Adipocyte (in vitro differentiated cells): ENCODE measurements around the gene RAPGEF2.
"Not testable (repeated sequence)": the region's sequence is repeated elsewhere in the genome, so short reads cannot be mapped to it uniquely, and the experiment has no call there.

Source experiments
- DNase-seq: peaks from one replicate; pipeline ENCODE4 v3.0.0-alpha.2; 2015; ENCODE audit warnings: low read depth
- H3K27me3 ChIP-seq: replicated peaks from 2 replicates; pipeline ENCODE4 v1.7.0; 2013; ENCODE audit warnings: mild to moderate bottlenecking, low read length, moderate library complexity; ENCODE audit not compliant: control insufficient read depth, insufficient read depth
- H3K36me3 ChIP-seq: 2 replicates; pipeline ENCODE4 v1.7.0; 2013; ENCODE audit warnings: low read length, mild to moderate bottlenecking, moderate library complexity; ENCODE audit not compliant: control insufficient read depth, insufficient read depth, severe bottlenecking
- H3K4me1 ChIP-seq: 2 replicates; pipeline ENCODE4 v1.7.0; 2013; ENCODE audit warnings: mild to moderate bottlenecking, low read length, moderate library complexity; ENCODE audit not compliant: control insufficient read depth, insufficient read depth
- H3K4me3 ChIP-seq: 2 replicates; pipeline ENCODE4 v1.7.0; 2013; ENCODE audit warnings: mild to moderate bottlenecking, low read length, moderate library complexity
- H3K9ac ChIP-seq: 2 replicates; pipeline ENCODE4 v1.7.0; 2013; ENCODE audit warnings: mild to moderate bottlenecking, low read length, moderate library complexity
- H3K9me3 ChIP-seq: 2 replicates; pipeline ENCODE4 v1.7.0; 2013; ENCODE audit warnings: mild to moderate bottlenecking, low read length, moderate library complexity; ENCODE audit not compliant: control insufficient read depth

Gene RAPGEF2

GRCh38 chr4:159178979-159179969 lies 76.4 kb downstream of the RAPGEF2 start:
- H3K9ac ChIP-seq = no peak overlapping the region
- no peaks in the 10 kb centered on the region for H3K27me3 ChIP-seq
- H3K4me1 ChIP-seq = peaks cover 44% of the 10 kb centered on the region
- peak; percentile 19 for DNase-seq
- H3K9me3 ChIP-seq = no peaks in the 10 kb centered on the region
- H3K36me3 ChIP-seq = no peaks in the 10 kb centered on the region
- no peak overlapping the region for H3K4me3 ChIP-seq

- not testable (repeated sequence) for DNase-seq, H3K9me3 ChIP-seq, H3K36me3 ChIP-seq, H3K4me3 ChIP-seq, H3K9ac ChIP-seq, H3K27me3 ChIP-seq
- H3K4me1 ChIP-seq = peaks cover 11% of the 10 kb centered on the region
Observed at GRCh38 chr4:159183885-159184605, 81.2 kb downstream of the RAPGEF2 start.

- no peak overlapping the region for H3K9ac ChIP-seq
- no peak overlapping the region for H3K4me3 ChIP-seq
- no peaks in the 10 kb centered on the region for H3K9me3 ChIP-seq
- no peaks in the 10 kb centered on the region for H3K36me3 ChIP-seq
- no peak for DNase-seq
- H3K4me1 ChIP-seq = peaks cover 2% of the 10 kb centered on the region
- no peaks in the 10 kb centered on the region for H3K27me3 ChIP-seq
Observed at GRCh38 chr4:159185591-159186023, 82.7 kb downstream of the RAPGEF2 start.

GRCh38 chr4:159188646-159189045 lies 85.8 kb downstream of the RAPGEF2 start:
- Histone ChIP-seq H3K4me3 (no peak overlapping the region), H3K4me1 (peaks cover 21% of the 10 kb centered on the region), H3K36me3 (no peaks in the 10 kb centered on the region), H3K9me3 (no peaks in the 10 kb centered on the region), H3K9ac (no peak overlapping the region), H3K27me3 (no peaks in the 10 kb centered on the region)
- DNase-seq = no peak

GRCh38 chr4:159190651-159191050 lies 87.8 kb downstream of the RAPGEF2 start:
- Histone ChIP-seq H3K9ac (no peak overlapping the region), H3K4me3 (no peak overlapping the region), H3K9me3 (no peaks in the 10 kb centered on the region), H3K27me3 (no peaks in the 10 kb centered on the region), H3K4me1 (peaks cover 21% of the 10 kb centered on the region), H3K36me3 (no peaks in the 10 kb centered on the region)
- DNase-seq = no peak

- Histone ChIP-seq H3K4me3 (no peak overlapping the region), H3K4me1 (peaks cover 19% of the 10 kb centered on the region), H3K36me3 (no peaks in the 10 kb centered on the region), H3K9ac (no peak overlapping the region), H3K9me3 (no peaks in the 10 kb centered on the region), H3K27me3 (no peaks in the 10 kb centered on the region)
- DNase-seq = peak; percentile 61
Observed at GRCh38 chr4:159191989-159192388, 89.1 kb downstream of the RAPGEF2 start.

- DNase-seq = no peak
- H3K9me3 ChIP-seq = no peaks in the 10 kb centered on the region
Observed at GRCh38 chr4:159193046-159193620, 90.3 kb downstream of the RAPGEF2 start.

GRCh38 chr4:159195361-159195769 lies 92.5 kb downstream of the RAPGEF2 start:
- no peak for DNase-seq
- Histone ChIP-seq H3K36me3 (no peaks in the 10 kb centered on the region), H3K27me3 (no peaks in the 10 kb centered on the region), H3K9ac (no peak overlapping the region), H3K4me3 (no peak overlapping the region), H3K9me3 (no peaks in the 10 kb centered on the region), H3K4me1 (peaks cover 19% of the 10 kb centered on the region)

More at GRCh38 chr4:159193046-159193620, 90.3 kb downstream of the RAPGEF2 start:
- no peaks in the 10 kb centered on the region for H3K36me3 ChIP-seq
- H3K9ac ChIP-seq = no peak overlapping the region
- no peaks in the 10 kb centered on the region for H3K27me3 ChIP-seq
- H3K4me1 ChIP-seq = peaks cover 19% of the 10 kb centered on the region
- no peak overlapping the region for H3K4me3 ChIP-seq

- Histone ChIP-seq H3K27me3 (no peaks in the 10 kb centered on the region), H3K9ac (no peak overlapping the region), H3K36me3 (no peaks in the 10 kb centered on the region), H3K9me3 (no peaks in the 10 kb centered on the region), H3K4me3 (no peak overlapping the region), H3K4me1 (peaks cover 20% of the 10 kb centered on the region)
- DNase-seq = no peak
Observed at GRCh38 chr4:159197260-159197884, 94.5 kb downstream of the RAPGEF2 start.

- Histone ChIP-seq H3K4me1 (peaks cover 15% of the 10 kb centered on the region), H3K36me3 (no peaks in the 10 kb centered on the region), H3K27me3 (no peaks in the 10 kb centered on the region), H3K9me3 (no peaks in the 10 kb centered on the region), H3K4me3 (no peak overlapping the region), H3K9ac (no peak overlapping the region)
- no peak for DNase-seq
Observed at GRCh38 chr4:159197885-159198269, 95.0 kb downstream of the RAPGEF2 start.

GRCh38 chr4:159199826-159200225 lies 96.9 kb downstream of the RAPGEF2 start:
- no peaks in the 10 kb centered on the region for H3K9me3 ChIP-seq
- H3K27me3 ChIP-seq = no peaks in the 10 kb centered on the region
- no peaks in the 10 kb centered on the region for H3K36me3 ChIP-seq

More at GRCh38 chr4:159199826-159200225, 96.9 kb downstream of the RAPGEF2 start:
- no peak for DNase-seq
- Histone ChIP-seq H3K9ac (no peak overlapping the region), H3K4me1 (peaks cover 9% of the 10 kb centered on the region), H3K4me3 (no peak overlapping the region)
